ENCODE data around the gene OR10J4.
"Not testable (repeated sequence)": the region's sequence is repeated elsewhere in the genome, so short reads cannot be mapped to it uniquely, and the experiment has no call there.

Gene OR10J4

DNA sequence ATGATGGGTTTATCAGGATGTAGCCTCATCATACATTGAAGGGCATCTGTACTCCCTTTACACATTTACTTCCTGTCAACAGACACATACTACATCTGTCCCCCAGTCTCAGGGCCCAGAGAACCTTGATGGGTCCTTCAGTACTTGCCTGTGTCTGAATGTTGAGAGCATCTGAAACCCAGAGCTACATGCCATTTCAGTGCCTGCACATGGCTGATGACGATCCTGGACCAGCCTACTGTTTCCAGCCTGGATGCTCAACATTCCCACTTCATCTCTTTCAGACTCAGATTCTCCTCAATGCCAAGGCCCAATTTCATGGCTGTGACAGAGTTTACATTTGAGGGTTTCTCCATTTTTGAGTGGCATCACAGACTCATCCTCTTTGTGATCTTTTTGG lies at the start of gene OR10J4:
Gene OR10J4 (plus strand): TSS at position 301 of the 400 bp plus-strand sequence.
- no peak for DNase-seq

DNA sequence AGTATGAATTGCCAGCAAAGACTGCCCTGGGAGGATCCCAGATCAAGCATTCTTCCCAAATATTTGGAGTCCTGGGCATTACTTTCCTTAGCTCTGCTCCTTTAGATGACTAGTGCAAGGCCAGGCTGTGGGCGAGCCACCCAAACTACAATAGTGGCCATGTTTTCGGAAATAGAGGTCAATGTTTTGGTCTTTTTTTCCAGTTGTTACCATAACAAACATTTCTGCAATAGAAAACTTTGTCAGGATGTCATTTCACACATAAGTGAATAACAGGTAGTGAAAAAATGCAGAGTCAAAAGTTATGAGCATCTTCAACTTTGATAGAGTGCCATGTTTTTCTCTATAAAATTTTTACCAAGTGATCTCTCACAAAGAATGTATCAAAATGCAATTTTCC lies 25.2 kb upstream of the OR10J4 start:
- DNase-seq, result no peak

DNA sequence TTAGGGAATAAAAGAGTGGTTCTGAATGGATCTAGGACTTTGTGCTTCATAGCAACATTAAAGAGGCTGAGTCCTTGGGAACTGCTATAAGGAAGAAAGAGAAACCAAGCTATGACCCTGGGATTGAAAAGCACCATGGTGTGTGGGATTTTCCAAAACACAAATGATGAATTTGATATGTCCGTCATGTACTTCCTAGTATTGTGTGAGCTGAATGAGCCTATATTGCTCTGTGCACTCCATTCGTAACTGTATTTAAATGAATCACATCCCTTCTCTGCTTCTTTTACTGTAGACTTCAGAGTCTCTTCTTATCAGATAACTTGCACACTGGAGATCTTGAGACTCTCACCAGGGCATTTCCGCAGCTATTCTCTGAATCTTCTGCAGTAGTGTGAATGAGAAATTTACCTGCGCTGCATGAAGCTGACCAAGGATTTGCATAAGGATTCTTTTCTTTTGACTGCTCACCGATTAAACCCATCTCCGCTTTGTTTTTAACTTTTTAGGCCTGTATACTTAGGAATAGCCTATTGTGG lies 23.1 kb upstream of the OR10J4 start:
- no peak for DNase-seq

DNA sequence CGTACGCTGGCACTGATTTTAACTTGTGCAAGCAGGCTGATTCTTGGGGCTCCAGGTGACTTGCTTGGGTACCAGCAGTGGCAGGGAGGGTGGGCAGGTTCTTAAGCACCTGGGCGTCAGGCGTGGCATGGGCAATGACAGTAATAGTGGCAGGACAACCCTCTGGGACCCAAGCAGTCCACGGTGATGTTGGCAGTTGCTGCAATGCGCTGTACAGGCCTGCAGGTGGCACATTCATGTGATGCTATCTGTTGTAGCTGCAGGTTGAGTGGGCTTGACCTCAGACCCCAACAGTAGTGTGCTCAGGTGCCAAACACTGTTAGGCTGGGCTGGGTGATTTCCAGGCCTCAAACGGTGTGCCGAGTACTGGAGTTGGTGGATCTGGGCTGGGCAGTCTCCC lies 10.2 kb upstream of the OR10J4 start:
- no peak for DNase-seq

DNA sequence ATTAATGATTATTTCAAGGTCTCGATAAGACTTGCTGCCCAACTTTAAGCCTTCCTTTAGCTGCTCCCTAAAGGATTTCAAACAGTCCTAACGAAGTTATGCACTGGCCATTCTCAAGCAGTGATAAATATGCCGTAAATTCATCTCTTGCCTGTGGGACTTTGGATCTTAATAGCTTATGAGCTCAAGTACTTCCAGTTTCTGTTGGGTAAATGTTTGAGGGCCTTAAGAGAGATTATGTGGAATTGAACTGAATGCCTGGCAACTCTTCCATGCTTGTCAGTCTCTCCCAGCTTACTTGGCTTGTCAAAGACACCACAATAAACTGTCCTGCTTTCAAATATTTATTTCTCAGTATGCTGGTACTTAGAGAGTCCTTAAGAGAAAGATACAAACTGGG lies 3.5 kb upstream of the OR10J4 start:
- DNase-seq, result no peak

DNA sequence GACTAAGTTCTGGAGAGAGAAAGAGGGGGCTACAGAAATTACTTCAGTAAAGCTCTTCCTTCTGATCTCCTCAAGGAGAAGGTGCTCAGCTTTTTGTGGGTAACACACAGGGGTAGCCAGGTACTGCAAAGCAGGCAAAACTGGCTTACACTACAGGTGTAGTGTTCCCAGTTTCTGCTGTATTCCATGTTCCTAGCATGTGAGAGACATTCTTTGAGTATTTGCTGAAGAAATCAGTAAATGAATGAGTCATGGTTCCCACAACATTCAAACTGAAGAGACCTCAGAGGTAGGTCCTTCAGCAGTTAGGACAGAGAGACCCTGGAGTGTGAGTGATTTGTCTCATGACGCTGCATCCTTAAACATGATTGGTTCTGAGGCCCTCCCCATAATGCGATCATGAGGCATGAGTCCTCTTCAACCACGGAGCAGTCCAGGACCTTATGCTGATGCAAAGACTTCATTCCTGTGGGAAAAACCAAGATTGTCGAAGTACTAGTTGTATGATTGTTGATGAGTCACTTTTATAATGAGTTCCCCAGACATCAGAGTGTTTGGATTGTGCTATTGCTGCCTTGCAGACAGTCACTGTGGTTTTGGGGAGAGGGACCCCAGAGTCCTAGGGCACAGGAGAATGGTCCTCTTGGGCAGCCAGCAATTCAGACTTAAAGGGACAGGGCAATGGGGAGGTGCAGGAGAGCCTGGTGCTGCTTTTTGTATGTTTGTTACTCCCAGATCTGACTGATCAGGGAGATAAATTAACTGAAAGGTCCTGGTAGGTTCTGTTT lies 2.7 kb upstream of the OR10J4 start:
- DNase-seq, result no peak

DNA sequence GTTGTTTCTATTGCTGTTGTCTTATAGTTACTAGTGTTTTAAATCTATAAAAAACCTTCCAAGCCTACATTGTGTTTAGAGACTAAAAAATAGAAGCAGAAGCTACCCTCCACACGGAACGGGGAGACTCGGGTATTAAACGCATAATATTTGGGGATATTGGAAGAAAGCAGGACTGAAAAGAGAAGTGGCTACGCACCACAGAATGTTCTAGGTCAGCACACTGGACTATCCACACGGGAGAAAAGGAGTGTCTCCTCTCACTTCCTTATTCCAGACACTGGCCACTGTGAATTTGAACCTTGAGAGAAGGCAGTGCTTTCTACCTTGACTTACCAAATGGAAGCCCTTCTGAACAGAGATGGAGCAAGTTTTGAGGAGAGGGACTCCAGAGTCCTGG lies 1.0 kb upstream of the OR10J4 start:
- no peak for DNase-seq

DNA sequence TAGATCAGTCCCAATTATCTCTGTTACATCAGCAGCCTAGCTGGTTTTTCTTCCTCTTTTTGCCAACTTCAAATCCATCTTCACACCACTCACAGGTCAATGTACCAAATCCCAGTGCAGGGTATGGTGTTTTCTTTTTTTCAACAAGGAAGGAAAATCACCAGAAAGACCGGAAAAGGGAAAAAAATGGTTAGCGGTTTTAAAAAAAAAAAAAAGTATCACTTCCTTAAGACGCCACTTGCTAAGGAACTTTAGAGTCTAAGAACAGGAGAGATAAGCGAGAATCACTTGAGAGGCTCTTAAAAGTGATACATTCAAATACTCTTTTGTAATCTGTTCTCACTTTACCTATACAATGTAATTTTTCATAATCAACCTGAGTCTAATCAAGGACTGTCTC lies 4.5 kb downstream of the OR10J4 start:
- DNase-seq, result no peak

DNA sequence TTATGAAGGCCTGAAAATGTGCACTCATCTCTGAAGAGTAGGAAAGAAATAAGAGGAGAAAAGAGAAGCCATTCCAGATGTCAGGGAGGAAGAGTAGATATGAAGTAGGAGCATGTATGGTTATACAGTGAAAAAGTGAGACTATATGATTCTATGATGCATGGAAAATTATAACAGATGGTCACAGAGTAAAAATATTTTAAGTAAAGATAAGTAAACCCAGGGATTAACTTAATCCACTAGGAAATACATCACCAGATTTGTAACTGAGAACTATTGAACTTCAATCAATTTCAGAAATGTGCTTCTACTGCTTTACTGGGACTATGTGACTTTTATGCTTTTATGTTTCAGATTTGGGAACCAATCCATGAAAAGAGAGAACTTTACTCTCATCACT lies 7.4 kb downstream of the OR10J4 start, which contains the start of gene OR10J1:
Gene OR10J1 (plus strand): TSS at position 301 of the 400 bp plus-strand sequence. CDS start 70 bp downstream, at position 371.
- no peak for DNase-seq

DNA sequence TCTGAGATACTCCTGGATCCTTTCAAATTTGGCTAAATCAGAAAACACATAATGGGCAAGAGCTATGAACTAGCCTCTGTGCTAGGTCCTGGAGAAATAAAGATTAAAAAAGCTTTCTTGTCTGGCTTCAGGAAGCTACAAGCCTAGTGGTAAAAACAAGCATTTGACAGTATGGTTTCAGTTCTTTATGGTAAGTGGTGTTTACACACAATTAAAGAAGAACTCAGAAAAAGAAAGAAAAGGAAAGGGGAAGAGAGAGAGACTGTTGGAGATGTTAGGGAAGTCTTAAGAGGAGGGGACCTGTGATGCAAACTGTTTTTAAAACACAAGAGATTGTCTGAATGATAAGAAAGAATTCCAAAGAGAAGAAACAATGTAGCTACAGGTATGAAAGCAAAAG lies 9.4 kb downstream of the OR10J4 start:
- no peak for DNase-seq

DNA sequence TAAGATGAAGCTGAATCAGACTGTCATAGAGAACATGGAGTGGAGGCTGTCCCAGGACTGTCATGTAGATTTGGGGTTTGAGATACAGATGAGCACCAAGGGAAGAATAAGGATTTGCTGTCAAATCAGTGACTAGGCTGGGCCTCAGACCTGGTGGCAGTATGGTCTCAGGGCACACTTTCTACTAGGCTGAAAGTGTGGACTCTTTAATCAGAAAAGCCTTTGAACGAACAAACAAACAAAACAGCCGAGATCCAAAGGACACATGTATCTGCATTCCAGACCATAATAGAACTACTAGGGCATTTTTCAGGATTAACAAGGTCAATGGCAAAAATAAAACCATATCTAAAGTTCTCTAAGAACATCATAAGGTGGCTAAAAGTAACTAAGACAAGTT lies 10.4 kb downstream of the OR10J4 start:
- DNase-seq, result no peak

DNA sequence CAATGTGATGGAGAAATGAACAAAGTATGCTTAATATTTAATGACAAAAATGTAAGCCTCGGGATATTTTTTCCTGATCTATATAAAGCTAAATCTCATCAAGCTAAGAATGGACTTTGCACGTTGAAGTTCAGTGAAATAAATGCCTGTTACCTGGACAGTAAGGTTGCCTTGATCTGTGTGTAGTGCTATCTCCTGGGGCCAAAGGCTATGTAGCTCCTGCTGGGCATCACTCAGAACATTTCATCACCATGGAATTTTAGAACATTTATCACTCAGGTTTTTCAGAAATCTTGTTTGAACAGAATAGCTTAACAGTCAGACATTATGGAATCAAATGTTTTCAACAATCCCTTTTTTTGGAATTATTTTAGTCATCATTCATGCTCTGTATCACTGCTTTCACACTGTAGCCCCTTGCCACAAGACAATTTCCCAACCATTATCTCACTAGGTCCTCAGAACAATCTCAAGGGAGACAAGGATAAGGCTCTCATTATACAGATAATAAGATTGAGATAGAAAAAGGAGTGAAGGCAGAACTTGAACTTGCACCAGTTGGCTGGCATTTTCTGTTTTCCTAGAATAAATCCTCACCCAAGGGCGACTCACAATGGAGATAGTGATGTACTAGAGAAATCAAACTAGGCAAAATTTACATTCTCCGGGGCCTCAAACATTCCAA lies 11.2 kb downstream of the OR10J4 start:
- DNase-seq, result no peak

DNA sequence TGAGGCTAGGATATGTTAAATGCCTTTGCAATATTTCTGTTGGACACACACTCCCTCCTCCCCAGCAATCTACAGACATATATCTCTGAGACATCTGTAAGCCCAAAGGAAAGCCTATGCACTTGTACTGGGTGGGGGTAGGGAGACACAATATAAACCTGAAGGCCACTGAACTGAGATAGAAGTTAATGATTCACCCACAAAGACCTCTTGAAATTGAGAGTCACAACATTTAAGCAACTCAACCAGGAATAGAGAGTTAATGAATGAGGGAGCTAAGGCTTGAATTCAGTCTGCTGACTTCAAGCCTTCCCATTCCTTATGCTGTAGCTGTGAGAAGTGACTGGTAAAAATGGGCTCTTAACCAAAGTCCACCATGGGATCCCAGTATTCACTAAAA lies 12.5 kb downstream of the OR10J4 start:
- DNase-seq, result no peak

DNA sequence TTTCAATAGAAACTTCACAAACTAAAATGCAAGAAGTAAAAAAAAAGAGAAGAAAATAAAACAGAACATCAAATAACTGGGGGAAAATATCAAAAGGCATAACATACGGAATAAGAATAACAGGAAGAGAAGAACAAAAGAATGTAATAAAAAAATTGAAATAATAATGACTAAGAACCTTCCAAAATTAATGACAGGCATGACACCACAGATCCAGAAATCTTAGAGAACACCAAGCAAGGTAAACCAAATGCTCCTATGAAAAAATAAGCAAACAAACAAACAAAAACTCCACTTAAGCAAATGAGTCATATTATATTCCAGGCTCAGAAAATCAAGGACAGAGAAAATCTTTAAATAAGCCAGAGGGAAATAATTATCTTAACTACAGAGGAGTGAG lies 16.2 kb downstream of the OR10J4 start:
- DNase-seq, result no peak

DNA sequence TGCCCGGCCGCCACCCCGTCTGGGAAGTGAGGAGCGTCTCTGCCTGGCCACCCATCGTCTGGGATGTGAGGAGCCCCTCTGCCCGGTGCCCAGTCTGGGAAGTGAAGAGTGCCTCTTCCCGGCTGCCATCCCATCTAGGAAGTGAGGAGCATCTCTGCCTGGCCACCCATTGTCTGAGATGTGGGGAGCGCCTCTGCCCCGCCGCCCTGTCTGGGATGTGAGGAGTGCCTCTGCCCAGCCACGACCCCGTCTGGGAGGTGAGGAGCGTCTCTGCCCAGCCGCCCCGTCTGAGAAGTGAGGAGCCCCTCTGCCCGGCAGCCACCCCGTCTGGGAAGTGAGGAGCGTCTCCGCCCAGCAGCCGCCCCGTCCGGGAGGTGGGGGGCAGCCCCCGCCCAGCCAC lies 17.6 kb downstream of the OR10J4 start:
- not testable (repeated sequence) for DNase-seq

DNA sequence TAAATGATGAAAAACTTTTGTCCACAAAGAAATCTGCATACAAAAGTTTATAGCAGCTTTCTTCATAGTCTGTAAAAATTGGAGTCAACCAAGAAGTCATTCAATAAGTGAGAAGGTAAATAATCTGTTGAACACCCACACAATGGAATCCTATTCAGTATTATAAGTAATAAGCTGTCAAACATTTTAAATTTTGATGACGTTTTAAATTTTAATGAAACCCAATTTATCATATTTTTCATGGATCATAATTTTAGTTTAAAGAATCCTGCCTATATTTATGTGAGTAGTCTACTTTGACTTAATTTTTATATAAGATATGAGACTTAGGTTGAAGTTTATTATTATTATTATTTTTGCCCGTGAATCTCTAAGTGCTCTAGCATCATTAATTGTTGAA lies 27.5 kb downstream of the OR10J4 start:
- DNase-seq, result no peak

DNA sequence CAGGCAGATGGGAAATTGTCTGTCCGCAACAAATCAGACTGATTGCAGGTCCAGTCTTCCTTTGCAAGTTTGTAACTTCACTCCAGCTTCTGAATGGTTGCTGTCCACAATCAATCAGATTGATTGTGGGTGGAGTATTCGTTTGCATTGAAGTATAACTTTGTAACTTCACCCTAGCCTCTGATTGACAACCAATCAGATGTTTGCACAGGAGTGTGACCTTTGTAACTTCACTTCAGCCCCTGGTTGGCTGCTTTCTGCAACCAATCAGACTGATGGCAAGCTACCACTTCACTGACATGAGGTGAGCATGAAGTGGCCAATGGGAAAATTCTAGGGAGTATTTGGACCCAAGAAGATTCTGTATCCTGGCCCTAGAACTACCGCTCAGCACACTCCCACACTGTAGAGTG lies 33.2 kb downstream of the OR10J4 start:
- no peak for DNase-seq

DNA sequence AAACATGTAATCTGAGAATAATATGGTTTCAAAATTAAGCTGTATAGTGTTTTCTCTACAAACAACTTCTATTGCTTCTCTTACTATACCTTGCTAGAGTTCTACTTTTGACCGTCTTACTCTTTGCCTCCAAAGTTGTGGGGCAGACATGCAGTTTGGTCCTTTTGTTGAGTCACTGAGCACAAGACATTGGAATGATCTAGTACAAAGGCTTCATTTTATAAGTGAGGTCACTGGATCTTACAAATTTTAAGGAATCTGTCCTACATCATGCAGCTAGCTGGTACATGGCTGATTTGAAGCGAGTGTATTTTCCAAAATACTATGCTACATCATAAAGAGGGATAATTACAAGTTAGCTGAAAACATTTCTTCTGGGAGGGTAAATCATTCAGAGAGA lies 36.3 kb downstream of the OR10J4 start:
- DNase-seq, result no peak

DNA sequence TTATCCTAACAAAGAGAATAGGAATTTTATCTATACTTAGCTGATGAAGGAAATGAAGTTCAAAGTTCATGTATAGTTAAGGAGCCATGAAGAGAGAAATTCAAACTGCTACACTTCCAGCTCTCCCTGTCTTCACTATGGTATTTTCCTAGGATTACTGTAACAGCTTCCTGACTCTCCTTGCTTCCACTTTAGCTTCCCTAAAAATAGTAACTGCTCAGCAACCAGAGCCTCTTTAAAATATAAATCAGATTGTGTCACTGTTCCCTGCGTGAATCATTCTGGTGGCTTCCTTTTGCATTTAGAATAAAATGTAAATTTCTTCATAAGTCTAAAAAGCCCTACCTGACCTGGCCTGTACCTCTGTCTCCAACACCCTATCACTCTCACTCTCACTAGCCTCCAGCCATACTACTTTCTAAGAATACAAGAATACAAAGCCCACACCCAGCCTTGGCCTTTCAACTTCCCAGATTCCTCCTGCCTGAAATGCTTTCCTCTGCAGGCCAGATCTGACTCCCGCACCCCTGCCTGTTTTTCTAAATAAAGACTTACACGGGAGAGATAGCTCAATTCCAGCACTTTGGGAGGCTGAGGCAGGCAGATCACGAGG lies 38.0 kb downstream of the OR10J4 start:
- no peak for DNase-seq

DNA sequence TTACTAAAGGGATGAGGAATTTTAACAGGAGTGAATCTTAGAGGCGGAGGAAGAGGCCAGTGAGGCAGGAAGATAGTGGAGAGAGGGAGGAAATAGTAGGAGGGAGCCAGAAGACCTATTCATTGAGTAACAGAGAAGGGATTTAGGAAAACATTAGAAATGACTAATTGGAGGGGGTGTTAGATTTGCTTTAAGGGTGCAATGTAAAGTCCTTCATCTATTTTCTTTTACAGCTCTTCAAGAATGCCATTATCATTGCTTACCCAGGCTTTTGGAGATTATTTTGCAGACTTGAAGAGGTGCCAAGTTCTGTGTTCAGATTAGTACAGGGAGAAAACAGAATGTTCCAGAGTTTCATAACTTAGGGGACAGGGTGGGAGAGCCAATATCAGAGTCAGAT lies 41.3 kb downstream of the OR10J4 start:
- DNase-seq, result no peak

DNA sequence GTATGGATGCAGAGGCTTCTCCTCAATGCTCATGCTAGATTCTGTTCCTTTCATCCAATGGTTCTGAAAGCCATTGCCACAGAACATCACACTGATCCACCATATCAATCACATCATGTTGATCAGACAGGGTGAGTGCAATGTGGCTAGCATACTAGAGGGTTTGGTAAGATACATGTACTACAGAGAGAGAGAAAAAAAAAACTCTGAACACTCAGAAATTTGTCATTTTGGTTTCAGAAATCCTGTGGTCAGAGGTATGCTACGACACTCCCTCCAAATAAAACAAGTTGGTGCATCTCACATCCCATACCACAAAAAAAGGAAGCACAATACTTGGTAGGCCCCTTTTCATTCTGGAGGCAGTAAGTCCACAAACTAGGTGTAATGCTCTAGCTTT lies 42.9 kb downstream of the OR10J4 start:
- DNase-seq, result no peak
